Measurements from ENCODE around the gene COL18A1. TPM values are rescaled to one million over a fixed set of nuclear protein-coding genes. Genes with fewer than 3 reads are reported as not detected.

Gene COL18A1
- total and polyA plus RNA-seq, 9 of the 15 experiments (the other 6 are each of a cell fraction or from before 2014, with no cell fraction given) = 0.14 to 16.4 (median 2.0) TPM

DNA sequence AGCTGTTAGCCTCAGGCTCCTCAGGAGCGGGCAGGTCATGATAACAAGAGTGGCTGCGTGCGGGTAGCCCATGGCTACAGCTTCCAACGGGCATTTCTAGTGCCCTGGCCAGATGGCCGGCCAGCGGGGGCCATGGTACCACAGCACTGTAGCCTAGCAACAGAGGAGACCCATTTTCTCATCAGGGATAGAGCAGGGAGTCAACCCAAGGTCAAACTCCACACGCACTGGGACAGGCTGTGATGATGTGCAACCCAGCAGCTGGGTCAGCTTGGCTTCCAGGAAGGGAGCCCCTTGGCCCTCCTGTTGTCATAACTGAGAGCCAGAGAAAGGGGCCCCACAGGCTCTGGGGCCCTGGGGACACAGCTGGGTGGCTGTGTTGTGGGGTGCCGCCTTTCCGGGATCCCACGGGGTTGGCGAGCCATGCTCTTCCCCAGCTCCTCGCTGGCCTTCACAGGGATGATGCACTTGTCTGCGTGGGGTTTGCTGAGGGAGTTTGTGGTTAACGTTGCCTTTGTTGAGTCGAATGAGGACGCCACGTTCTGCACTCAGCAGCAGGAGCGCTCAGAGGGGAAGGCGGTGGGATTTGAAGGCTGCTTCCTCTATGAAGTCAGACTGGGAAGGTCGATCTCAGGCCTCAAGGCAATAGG is 46.3 kb downstream of the COL18A1 start:
- intact Hi-C loops (cut with micrococcal nuclease) (no loop called here), in situ Hi-C loops (cut with MboI) (no loop called here)
- CTCF ChIA-PET (ENCODE audit: low intra/inter-chr PET ratio) = no interaction called here
- H2AFZ ChIP-seq (ENCODE audit: low read depth, low read length) = no peak overlapping the region
- H3K27me3 ChIP-seq (ENCODE audit: control insufficient read depth in 2 of 2, insufficient read depth in 2 of 2, low read length in 2 of 2) = peaks cover 0 to 7% of the 10 kb centered on the region in 2 experiments; a peak in 2 of 5 replicates
- H3K9me1 ChIP-seq (ENCODE audit: control insufficient read depth, insufficient read depth, low read length) = no peaks in the 10 kb centered on the region
- H3K9me3 ChIP-seq (replicated peaks; ENCODE audit: control insufficient read depth, insufficient read depth, low read depth, low read length) = peaks cover 19% of the 10 kb centered on the region
- TF ChIP-seq ELF2 (CRISPR knock-in tag; IDR thresholded peaks at IDR 0.05) (no peak), CHD1 (IDR thresholded peaks at IDR 0.05; ENCODE audit: low read length) (no peak), KDM1A (IDR thresholded peaks at IDR 0.05) (no peak)
- H3K4me1 ChIP-seq (replicated peaks in 1 of 2; ENCODE audit: control insufficient read depth in 2 of 2, insufficient read depth in 2 of 2, low read length in 2 of 2) = peaks cover 0 to 49% of the 10 kb centered on the region in 2 experiments; a peak in 1 of 5 replicates
- DNase-seq (ENCODE audit: extremely low read depth in 1 of 4, low spot score in 3 of 4) (no peak), FAIRE-seq (no peak), ATAC-seq (no peak)
- H3K27ac ChIP-seq (ENCODE audit: extremely low read depth, low read depth, low read length) = no peak overlapping the region
- no peak overlapping the region; a peak in 1 of 4 replicates for H3K9ac ChIP-seq (ENCODE audit: insufficient read depth in 1 of 2, low read depth in 2 of 2, low read length in 2 of 2)
- no peaks in the 10 kb centered on the region for H3K79me2 ChIP-seq (ENCODE audit: control insufficient read depth, insufficient read depth, low read length)
- H3K4me2 ChIP-seq (ENCODE audit: insufficient read depth, low read length) = no peak overlapping the region
- no peaks in the 10 kb centered on the region; the same call in 2 of the 3 replicates for H3K36me3 ChIP-seq (ENCODE audit: control insufficient read depth, insufficient read depth, low read length)
- no TSS peak for BruUV-seq (replicated peaks)
- 35% methylated on average over 20 of the region's 20 CpGs for WGBS (ENCODE audit: insufficient coverage, low coverage, missing lambda C conversion rate)
- POLR2A ChIA-PET = interaction anchor here (0.6 to 0.7 kb wide), 4 partner anchors 10 to 323 kb away, joined by 3 to 4 read pairs (median 3); no protein-coding TSS in a partner anchor
- no peak overlapping the region for H3K4me3 ChIP-seq
- H4K20me1 ChIP-seq (replicated peaks; ENCODE audit: control insufficient read depth, insufficient read depth, low read length) = peaks cover 16% of the 10 kb centered on the region; the same call in 1 of the 2 replicates

DNA sequence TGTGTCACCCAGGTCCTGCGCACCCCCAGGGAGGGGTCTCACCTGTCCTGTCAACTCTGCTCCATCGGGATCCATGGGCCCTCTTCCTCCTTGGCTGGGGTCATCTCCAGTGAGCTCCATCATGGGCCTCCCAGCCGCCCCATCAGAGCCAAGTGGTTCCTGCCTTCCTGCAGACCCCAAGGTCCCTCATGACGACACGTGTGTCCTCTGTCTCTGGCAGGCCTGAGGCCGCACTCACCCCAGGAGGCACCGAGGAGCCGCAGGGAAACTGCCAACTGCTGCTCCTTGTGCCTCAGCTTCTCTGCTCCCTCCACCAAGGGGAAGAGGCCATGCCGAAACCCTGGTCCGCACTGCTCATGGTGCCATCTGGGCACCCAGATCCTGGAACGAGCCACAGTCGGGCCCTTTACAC is 46.8 kb downstream of the COL18A1 start:
- no peaks in the 10 kb centered on the region; the same call in 2 of the 3 replicates for H3K36me3 ChIP-seq (ENCODE audit: control insufficient read depth, insufficient read depth, low read length)
- DNase-seq (ENCODE audit: extremely low read depth in 1 of 4, low spot score in 3 of 4) (no peak), FAIRE-seq (no peak), ATAC-seq (no peak)
- TF ChIP-seq BDP1 (IDR thresholded peaks at IDR 0.05; ENCODE audit: insufficient read depth, insufficient read length) (no peak), MIER1 (IDR thresholded peaks at IDR 0.05; ENCODE audit: low read depth) (no peak), FOXK1 (CRISPR knock-in tag; IDR thresholded peaks at IDR 0.05; ENCODE audit: borderline replicate concordance) (no peak)
- TF ChIP-seq, protein P1, sequence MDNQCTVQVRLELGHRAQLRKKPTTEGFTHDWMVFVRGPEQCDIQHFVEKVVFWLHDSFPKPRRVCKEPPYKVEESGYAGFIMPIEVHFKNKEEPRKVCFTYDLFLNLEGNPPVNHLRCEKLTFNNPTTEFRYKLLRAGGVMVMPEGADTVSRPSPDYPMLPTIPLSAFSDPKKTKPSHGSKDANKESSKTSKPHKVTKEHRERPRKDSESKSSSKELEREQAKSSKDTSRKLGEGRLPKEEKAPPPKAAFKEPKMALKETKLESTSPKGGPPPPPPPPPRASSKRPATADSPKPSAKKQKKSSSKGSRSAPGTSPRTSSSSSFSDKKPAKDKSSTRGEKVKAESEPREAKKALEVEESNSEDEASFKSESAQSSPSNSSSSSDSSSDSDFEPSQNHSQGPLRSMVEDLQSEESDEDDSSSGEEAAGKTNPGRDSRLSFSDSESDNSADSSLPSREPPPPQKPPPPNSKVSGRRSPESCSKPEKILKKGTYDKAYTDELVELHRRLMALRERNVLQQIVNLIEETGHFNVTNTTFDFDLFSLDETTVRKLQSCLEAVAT (IDR thresholded peaks at IDR 0.05) = no peak
- H3K79me2 ChIP-seq (ENCODE audit: control insufficient read depth, insufficient read depth, low read length) = no peaks in the 10 kb centered on the region
- WGBS (ENCODE audit: insufficient coverage, low coverage, missing lambda C conversion rate) = 66% methylated on average over 12 of the region's 12 CpGs
- POLR2A ChIA-PET = interaction anchor here (0.6 kb wide), 3 partner anchors 10 to 323 kb away, joined by 3 to 4 read pairs (median 3); no protein-coding TSS in a partner anchor
- no TSS peak for BruUV-seq (replicated peaks)
- intact Hi-C loops (cut with micrococcal nuclease) = no loop called here
- no peak overlapping the region for H3K4me3 ChIP-seq
- H3K9ac ChIP-seq (ENCODE audit: insufficient read depth in 1 of 2, low read depth in 2 of 2, low read length in 2 of 2) = no peak overlapping the region
- no peak overlapping the region for H2AFZ ChIP-seq (ENCODE audit: low read depth, low read length)
- H3K9me1 ChIP-seq (ENCODE audit: control insufficient read depth, insufficient read depth, low read length) = no peaks in the 10 kb centered on the region
- peaks cover 18% of the 10 kb centered on the region; the same call in 1 of the 2 replicates for H4K20me1 ChIP-seq (replicated peaks; ENCODE audit: control insufficient read depth, insufficient read depth, low read length)
- peaks cover 14% of the 10 kb centered on the region for H3K9me3 ChIP-seq (replicated peaks; ENCODE audit: control insufficient read depth, insufficient read depth, low read depth, low read length)
- no peak overlapping the region for H3K27ac ChIP-seq (ENCODE audit: extremely low read depth, low read depth, low read length)
- no peak overlapping the region for H3K4me2 ChIP-seq (ENCODE audit: insufficient read depth, low read length)
- CTCF ChIA-PET (ENCODE audit: low intra/inter-chr PET ratio) = no interaction called here
- peaks cover 0 to 7% of the 10 kb centered on the region in 2 experiments; a peak in 2 of 5 replicates for H3K27me3 ChIP-seq (ENCODE audit: control insufficient read depth in 2 of 2, insufficient read depth in 2 of 2, low read length in 2 of 2)
- H3K4me1 ChIP-seq (replicated peaks in 1 of 2; ENCODE audit: control insufficient read depth in 2 of 2, insufficient read depth in 2 of 2, low read length in 2 of 2) = peaks cover 0 to 54% of the 10 kb centered on the region in 2 experiments; a peak in 1 of 5 replicates
- in situ Hi-C loops (cut with MboI) = no loop called here
